Neural cell (in vitro differentiated cells): Measurements from ENCODE around the gene ODAD4. TPM values are rescaled to one million over a fixed set of nuclear protein-coding genes. Genes with fewer than 3 reads are reported as not detected.

ENCODE experiments used
- H2AFZ ChIP-seq: fragments of 200-600, 300-800 bp; sonication (generic), shearing (Covaris generic); 2 replicates; pipeline ENCODE4 v1.6.0; 2014; ENCODE audit warnings: low read depth, mild to moderate bottlenecking, antibody characterized with exemption, low read length, moderate library complexity
- H3F3A ChIP-seq: fragments of 200-600 bp; shearing (Covaris generic); 2 replicates; pipeline ENCODE4 v1.6.1; 2016; ENCODE audit warnings: mild to moderate bottlenecking, moderate library complexity, mixed read lengths, antibody characterized with exemption, low read length; ENCODE audit not compliant: insufficient read depth, poor library complexity, severe bottlenecking
- H3K27ac ChIP-seq: fragments of 200-600, 300-800 bp; sonication (generic), shearing (Covaris generic); 2 replicates; pipeline ENCODE4 v1.5.1; 2014; ENCODE audit warnings: mild to moderate bottlenecking, low read length, moderate library complexity
- H3K27me3 ChIP-seq: fragments of 300-800, 200-600 bp; sonication (generic), shearing (Covaris generic); 2 replicates; pipeline ENCODE4 v1.6.0; 2014; ENCODE audit warnings: mild to moderate bottlenecking, low read depth, low read length, moderate library complexity; ENCODE audit not compliant: insufficient read depth
- H3K36me3 ChIP-seq: fragments of 300-800, 200-600 bp; sonication (generic), shearing (Covaris generic); 2 replicates; pipeline ENCODE4 v1.5.1; 2014; ENCODE audit warnings: mild to moderate bottlenecking, antibody characterized with exemption, low read length, moderate library complexity; ENCODE audit not compliant: insufficient read depth
- H3K4me2 ChIP-seq: fragments of 300-800, 200-600 bp; sonication (generic), shearing (Covaris generic); 2 replicates; pipeline ENCODE4 v1.6.0; 2014; ENCODE audit warnings: mild to moderate bottlenecking, low read length
- H3K4me3 ChIP-seq: fragments of 300-800, 200-600 bp; sonication (generic), shearing (Covaris generic); 2 replicates; pipeline ENCODE4 v1.5.1; 2014; ENCODE audit warnings: mild to moderate bottlenecking, low read length, moderate library complexity
- H3K79me2 ChIP-seq: fragments of 200-600 bp; shearing (Covaris generic); replicated peaks from 2 replicates; pipeline ENCODE4 v1.6.0; 2014; ENCODE audit warnings: mild to moderate bottlenecking, low read length, moderate library complexity; ENCODE audit not compliant: insufficient read depth
- H3K9ac ChIP-seq: fragments of 300-800, 200-600 bp; sonication (generic), shearing (Covaris generic); 2 replicates; pipeline ENCODE4 v1.6.1; 2016; ENCODE audit warnings: mild to moderate bottlenecking, low read length, mixed read lengths
- H3K9me2 ChIP-seq: fragments of 200-600 bp; shearing (Covaris generic); 2 replicates; pipeline ENCODE4 v1.6.1; 2016; ENCODE audit warnings: mild to moderate bottlenecking, low read length, mixed read lengths; ENCODE audit not compliant: insufficient read depth
- H3K9me3 ChIP-seq: fragments of 200-600, 300-800 bp; sonication (generic), shearing (Covaris generic); 2 replicates; pipeline ENCODE4 v1.6.1; 2016; ENCODE audit warnings: mild to moderate bottlenecking, mixed run types, low read length, moderate library complexity, mixed read lengths
- H4K20me1 ChIP-seq: fragments of 200-600 bp; shearing (Covaris generic); 2 replicates; pipeline ENCODE4 v1.6.1; 2016; ENCODE audit warnings: mild to moderate bottlenecking, mixed run types; ENCODE audit not compliant: insufficient read depth
- EP300 ChIP-seq: fragments of 450-650 bp; conservative IDR thresholded peaks from 2 replicates; pipeline ENCODE4 v1.6.1; 2014; ENCODE audit warnings: antibody characterized with exemption, mild to moderate bottlenecking, moderate library complexity; ENCODE audit not compliant: poor library complexity, severe bottlenecking
- EZH2 ChIP-seq: fragments of 200-600, 300-800 bp; shearing (Covaris generic), sonication (generic); IDR thresholded peaks from 2 replicates; pipeline ENCODE4 v1.6.1; 2014; ENCODE audit warnings: antibody characterized with exemption, low read length, borderline replicate concordance, mild to moderate bottlenecking; ENCODE audit not compliant: insufficient read depth, poor library complexity, severe bottlenecking
- MXI1 ChIP-seq: fragments of 450-650 bp; conservative IDR thresholded peaks from 2 replicates; pipeline ENCODE4 v1.6.1; 2014; ENCODE audit warnings: antibody characterized with exemption, mild to moderate bottlenecking; ENCODE audit not compliant: poor library complexity, severe bottlenecking
- POLR2AphosphoS5 ChIP-seq: IDR thresholded peaks from 2 replicates; pipeline ENCODE4 v1.6.1; 2012
- RAD21 ChIP-seq: fragments of 450-650 bp; conservative IDR thresholded peaks from 2 replicates; pipeline ENCODE4 v1.6.1; 2014; ENCODE audit warnings: antibody characterized with exemption, mild to moderate bottlenecking, moderate library complexity
- SMC3 ChIP-seq: fragments of 450-650 bp; conservative IDR thresholded peaks from 2 replicates; pipeline ENCODE4 v1.6.1; 2014; ENCODE audit warnings: antibody characterized with exemption, mild to moderate bottlenecking, moderate library complexity; ENCODE audit not compliant: poor library complexity
- TAF1 ChIP-seq: IDR thresholded peaks from 2 replicates; pipeline ENCODE4 v1.6.1; 2012; ENCODE audit warnings: low read depth
- polyA plus RNA-seq: library from polyadenylated mRNA; depleted of rRNA; stranded (reverse); fragments of >200 nt; gene quantifications from 2 replicates; pipeline ENCODE4 v1.2.3, GENCODE V29; 2014
- TF ChIP-seq, protein P1 (sequence below): fragments of 450-650 bp; IDR thresholded peaks from 2 replicates; pipeline ENCODE4 v1.5.1; 2014; ENCODE audit warnings: antibody characterized with exemption, mild to moderate bottlenecking, moderate library complexity; ENCODE audit not compliant: poor library complexity, severe bottlenecking
- TF ChIP-seq, protein P2 (sequence below): IDR thresholded peaks from 2 replicates; pipeline ENCODE4 v1.6.1; 2012; ENCODE audit warnings: borderline replicate concordance

The ODAD4 gene
- polyA plus RNA-seq, 1 donor from 2014 or later: 5.7 TPM

DNA sequence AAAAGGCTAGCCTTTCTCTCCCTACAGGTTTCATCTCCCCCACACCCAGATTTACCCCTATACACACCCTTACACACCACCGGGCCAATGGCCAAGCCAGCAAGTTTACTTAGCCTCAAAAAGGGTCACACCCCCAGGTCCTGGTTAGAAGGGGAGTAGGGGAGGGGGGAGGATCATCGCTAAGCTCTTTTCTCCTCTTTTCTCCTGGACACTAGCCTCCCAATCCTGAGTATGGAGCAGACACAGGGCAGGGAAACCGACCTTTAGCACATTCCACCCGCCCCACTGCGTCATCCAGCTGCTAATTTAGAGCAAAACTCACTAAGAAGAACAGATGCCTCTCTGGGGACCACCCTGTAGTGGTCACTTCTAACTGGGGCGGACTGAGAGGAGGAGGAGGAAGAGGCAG is 16.1 kb upstream of the ODAD4 start:
- no peak overlapping the region for H3K9ac ChIP-seq
- no peak overlapping the region for H3K4me2 ChIP-seq

DNA sequence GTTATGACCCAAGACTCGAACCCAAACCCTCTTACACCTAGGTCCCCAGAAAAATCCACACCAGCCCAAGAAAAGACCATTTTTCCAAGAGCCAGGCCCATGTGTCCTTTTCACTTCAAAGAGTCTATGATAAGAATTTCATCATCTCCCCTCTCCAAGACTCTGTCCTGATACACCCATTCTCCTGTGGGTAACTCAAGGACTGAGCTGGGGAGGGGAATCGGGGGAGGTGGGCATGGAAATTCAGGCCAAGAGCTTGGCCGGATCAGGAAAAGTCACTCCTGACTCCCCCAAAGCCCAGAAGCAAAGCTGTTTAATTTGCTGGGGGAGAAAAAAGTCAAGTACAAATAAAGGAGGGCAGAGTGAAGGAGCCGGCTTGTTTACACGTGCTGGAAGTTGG is 15.4 kb upstream of the ODAD4 start:
- H3K4me2 ChIP-seq: no peak overlapping the region

More for the DNA sequence above, 16.1 kb upstream of the ODAD4 start:
- no peaks in the 10 kb centered on the region for H3F3A ChIP-seq
- H3K9me2 ChIP-seq: no peaks in the 10 kb centered on the region
- TF ChIP-seq POLR2AphosphoS5 (no peak), EZH2 (no peak), RAD21 (no peak), TAF1 (no peak), EP300 (no peak), MXI1 (no peak), SMC3 (no peak)
- TF ChIP-seq, protein P1, sequence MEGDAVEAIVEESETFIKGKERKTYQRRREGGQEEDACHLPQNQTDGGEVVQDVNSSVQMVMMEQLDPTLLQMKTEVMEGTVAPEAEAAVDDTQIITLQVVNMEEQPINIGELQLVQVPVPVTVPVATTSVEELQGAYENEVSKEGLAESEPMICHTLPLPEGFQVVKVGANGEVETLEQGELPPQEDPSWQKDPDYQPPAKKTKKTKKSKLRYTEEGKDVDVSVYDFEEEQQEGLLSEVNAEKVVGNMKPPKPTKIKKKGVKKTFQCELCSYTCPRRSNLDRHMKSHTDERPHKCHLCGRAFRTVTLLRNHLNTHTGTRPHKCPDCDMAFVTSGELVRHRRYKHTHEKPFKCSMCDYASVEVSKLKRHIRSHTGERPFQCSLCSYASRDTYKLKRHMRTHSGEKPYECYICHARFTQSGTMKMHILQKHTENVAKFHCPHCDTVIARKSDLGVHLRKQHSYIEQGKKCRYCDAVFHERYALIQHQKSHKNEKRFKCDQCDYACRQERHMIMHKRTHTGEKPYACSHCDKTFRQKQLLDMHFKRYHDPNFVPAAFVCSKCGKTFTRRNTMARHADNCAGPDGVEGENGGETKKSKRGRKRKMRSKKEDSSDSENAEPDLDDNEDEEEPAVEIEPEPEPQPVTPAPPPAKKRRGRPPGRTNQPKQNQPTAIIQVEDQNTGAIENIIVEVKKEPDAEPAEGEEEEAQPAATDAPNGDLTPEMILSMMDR: no peak
- TF ChIP-seq, protein P2, sequence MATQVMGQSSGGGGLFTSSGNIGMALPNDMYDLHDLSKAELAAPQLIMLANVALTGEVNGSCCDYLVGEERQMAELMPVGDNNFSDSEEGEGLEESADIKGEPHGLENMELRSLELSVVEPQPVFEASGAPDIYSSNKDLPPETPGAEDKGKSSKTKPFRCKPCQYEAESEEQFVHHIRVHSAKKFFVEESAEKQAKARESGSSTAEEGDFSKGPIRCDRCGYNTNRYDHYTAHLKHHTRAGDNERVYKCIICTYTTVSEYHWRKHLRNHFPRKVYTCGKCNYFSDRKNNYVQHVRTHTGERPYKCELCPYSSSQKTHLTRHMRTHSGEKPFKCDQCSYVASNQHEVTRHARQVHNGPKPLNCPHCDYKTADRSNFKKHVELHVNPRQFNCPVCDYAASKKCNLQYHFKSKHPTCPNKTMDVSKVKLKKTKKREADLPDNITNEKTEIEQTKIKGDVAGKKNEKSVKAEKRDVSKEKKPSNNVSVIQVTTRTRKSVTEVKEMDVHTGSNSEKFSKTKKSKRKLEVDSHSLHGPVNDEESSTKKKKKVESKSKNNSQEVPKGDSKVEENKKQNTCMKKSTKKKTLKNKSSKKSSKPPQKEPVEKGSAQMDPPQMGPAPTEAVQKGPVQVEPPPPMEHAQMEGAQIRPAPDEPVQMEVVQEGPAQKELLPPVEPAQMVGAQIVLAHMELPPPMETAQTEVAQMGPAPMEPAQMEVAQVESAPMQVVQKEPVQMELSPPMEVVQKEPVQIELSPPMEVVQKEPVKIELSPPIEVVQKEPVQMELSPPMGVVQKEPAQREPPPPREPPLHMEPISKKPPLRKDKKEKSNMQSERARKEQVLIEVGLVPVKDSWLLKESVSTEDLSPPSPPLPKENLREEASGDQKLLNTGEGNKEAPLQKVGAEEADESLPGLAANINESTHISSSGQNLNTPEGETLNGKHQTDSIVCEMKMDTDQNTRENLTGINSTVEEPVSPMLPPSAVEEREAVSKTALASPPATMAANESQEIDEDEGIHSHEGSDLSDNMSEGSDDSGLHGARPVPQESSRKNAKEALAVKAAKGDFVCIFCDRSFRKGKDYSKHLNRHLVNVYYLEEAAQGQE: no peak
- H3K9me3 ChIP-seq: no peaks in the 10 kb centered on the region
- H2AFZ ChIP-seq: no peak overlapping the region
- H3K27me3 ChIP-seq: no peaks in the 10 kb centered on the region
- H3K4me3 ChIP-seq: no peak overlapping the region
- peaks cover 6% of the 10 kb centered on the region for H3K36me3 ChIP-seq
- H3K27ac ChIP-seq: no peak overlapping the region
- peaks cover 8% of the 10 kb centered on the region for H4K20me1 ChIP-seq
- H3K79me2 ChIP-seq: peaks cover 64% of the 10 kb centered on the region

More for the DNA sequence above, 15.4 kb upstream of the ODAD4 start:
- H2AFZ ChIP-seq: no peak overlapping the region
- H3K36me3 ChIP-seq: peaks cover 6% of the 10 kb centered on the region
- no peaks in the 10 kb centered on the region for H3K9me3 ChIP-seq
- H3F3A ChIP-seq: no peaks in the 10 kb centered on the region
- peaks cover 64% of the 10 kb centered on the region for H3K79me2 ChIP-seq
- no peaks in the 10 kb centered on the region for H3K27me3 ChIP-seq
- H3K27ac ChIP-seq: no peak overlapping the region
- no peak overlapping the region for H3K9ac ChIP-seq
- H4K20me1 ChIP-seq: peaks cover 8% of the 10 kb centered on the region
- TF ChIP-seq SMC3 (no peak), RAD21 (no peak), EZH2 (no peak), TAF1 (no peak), MXI1 (no peak), POLR2AphosphoS5 (no peak), EP300 (no peak)
- TF ChIP-seq, protein P1: no peak
- TF ChIP-seq, protein P2: no peak
- no peaks in the 10 kb centered on the region for H3K9me2 ChIP-seq
- no peak overlapping the region for H3K4me3 ChIP-seq
